NCI-H1436 treated with DMSO at 0.1 percent for 48 hours (cell line): Measurements from ENCODE around the gene PTPN1.
"Not testable (repeated sequence)": the region's sequence is repeated elsewhere in the genome, so short reads cannot be mapped to it uniquely, and the experiment has no call there.

Experiments used
- DNase-seq: peaks from one replicate; lab custom pipeline; 2025; lab: John Stamatoyannopoulos, UW

Gene PTPN1

DNA sequence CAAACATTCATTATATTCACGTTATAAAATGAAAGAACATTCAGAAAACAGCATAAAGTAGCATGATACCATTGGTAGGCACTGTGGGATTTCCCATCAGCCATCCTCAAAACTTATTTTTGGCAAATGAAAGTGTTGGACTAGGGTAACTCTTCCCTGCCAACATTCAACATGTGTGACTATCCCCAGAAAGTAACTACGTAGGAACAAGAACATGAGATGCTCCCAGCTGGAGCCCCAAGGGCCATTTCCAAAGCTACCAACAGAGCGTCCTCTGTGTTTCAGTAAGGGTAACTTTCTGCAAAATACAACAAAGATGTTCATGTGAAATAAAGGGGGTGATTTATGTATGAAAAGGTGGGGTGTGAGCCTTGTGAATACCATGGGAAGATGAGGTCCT, 28.4 kb upstream of the PTPN1 start:
- no peak for DNase-seq

DNA sequence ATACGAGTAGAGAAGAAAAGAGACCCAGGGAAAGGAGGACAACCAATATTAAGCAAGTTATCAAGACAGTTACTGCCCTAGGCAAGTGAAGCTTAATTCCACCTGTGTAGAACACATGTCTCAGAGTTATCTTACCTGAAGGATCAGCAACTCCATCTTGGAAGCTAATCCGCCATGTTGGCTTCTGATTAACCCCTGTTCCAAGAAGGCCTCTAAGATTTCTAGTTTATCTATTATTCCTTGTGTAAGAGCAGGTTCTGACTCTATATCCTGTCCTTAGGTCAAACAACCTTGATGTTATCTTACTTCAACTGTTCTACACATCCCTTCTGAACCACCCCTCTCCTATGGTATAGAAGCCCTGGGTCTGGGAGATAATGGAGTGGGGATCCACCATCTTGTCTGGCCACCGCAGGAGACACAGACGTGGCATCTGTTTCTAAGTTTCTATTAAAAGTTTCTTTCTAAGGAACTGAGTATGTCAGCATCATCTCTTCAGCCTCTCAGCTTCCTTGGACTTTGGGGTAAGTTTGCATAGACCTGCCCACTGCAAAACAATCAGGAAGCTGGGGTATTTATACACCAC, 27.7 kb upstream of the PTPN1 start:
- DNase-seq, result no peak

- DNase-seq, result no peak
Measured at GRCh38 chr20:50484271-50484976, 25.8 kb upstream of the PTPN1 start.

GRCh38 chr20:50487397-50487796, 22.8 kb upstream of the PTPN1 start:
- DNase-seq, result no peak

- DNase-seq, result no peak
Measured at GRCh38 chr20:50488236-50488806, 21.9 kb upstream of the PTPN1 start.

DNA sequence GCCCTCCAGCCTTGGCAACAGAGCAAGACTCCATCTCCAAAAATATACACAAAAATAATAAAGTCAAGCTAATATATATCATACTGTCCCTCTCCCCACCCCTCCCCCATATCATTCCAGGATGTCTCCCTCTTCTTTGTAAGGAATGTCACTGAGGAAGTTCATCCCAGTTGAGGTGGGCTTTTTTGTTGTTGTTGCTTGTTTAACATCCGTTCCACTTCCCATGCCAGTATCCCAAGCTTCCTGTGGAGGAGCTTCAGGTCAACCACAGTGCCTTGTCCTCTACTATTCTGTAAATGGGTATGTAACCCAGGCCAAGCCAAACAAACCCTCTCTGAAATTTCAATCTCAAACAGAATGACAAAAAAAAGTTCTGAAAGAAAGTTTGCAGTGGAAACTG, 19.0 kb upstream of the PTPN1 start:
- no peak for DNase-seq

DNA sequence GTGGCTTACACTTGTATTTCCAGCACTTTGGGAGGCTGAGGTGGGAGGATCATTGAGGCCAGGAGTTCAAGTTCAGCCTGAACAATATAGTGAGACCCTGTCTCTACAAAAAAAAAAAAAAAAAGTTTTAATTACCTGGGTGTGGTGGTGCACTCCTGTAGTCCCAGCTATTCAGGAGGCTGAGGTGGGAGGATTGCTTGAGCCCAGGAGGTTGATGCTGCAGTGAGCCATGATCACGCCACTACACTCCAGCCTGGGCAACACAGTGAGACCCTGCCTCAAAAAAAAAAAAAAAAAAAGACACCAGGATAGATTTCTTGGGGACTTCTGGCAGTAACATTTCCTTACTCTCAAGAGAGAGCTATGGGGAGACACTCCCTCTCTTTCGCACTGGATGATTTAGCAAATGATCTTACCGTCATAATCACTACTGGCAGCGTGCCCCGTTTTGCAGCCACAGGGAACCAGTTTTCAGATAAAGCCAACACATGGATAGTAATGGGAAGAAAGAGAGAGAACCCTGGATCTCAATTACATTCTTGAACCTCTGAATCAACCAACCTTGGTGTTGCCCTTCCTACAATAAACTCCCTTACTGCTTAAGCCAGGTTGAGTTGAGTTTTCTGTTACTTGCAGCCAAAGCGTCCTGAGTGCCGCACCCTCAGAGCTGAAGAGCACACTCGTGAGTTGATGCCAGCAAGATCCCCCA, 18.1 kb upstream of the PTPN1 start:
- DNase-seq, result no peak

- no peak for DNase-seq
Measured at GRCh38 chr20:50493881-50494253, 16.3 kb upstream of the PTPN1 start.

- DNase-seq, result no peak
Measured at GRCh38 chr20:50494428-50494827, 15.8 kb upstream of the PTPN1 start.

- DNase-seq, result no peak
Measured at GRCh38 chr20:50496773-50497385, 13.3 kb upstream of the PTPN1 start.

GRCh38 chr20:50498071-50498776, 12.0 kb upstream of the PTPN1 start:
- DNase-seq, result no peak

DNA sequence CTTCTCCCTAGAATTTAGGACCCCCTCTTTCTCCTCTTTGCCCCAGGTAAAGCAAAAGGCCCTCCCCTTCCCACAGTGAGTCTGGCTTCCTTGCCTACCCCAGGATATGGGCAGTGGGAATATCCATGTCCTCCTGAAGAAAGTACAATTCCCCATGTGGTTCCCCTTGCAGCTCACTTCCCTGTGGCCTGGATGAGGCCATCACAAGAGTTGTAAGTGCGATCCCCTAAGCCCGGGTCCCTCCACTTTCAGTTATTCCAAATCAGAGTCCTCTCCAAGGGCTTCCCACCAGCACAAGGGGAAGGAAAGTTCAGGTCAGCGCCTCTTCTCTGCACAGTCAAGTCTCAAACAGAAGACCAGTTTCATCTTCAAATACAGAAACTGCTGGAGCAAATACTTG, 10.2 kb upstream of the PTPN1 start:
- no peak for DNase-seq

- no peak for DNase-seq
Measured at GRCh38 chr20:50501972-50502745, 8.0 kb upstream of the PTPN1 start.

GRCh38 chr20:50504231-50504823, 5.9 kb upstream of the PTPN1 start:
- no peak for DNase-seq

DNA sequence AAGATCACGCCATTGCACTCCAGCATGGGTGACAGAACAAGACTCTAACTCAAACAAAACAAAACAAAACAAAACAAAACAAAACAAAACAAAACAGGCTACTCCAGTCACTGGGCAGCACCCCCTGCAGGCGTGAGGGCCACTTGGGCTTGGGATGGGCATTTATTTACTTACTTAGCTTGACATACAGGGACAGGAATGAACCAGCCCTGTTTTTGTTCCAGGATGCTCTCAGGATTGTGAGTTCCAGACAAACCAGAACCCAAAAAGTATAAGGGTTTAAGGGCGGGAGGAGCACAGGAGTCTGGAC, 4.0 kb upstream of the PTPN1 start:
- DNase-seq, result no peak

DNA sequence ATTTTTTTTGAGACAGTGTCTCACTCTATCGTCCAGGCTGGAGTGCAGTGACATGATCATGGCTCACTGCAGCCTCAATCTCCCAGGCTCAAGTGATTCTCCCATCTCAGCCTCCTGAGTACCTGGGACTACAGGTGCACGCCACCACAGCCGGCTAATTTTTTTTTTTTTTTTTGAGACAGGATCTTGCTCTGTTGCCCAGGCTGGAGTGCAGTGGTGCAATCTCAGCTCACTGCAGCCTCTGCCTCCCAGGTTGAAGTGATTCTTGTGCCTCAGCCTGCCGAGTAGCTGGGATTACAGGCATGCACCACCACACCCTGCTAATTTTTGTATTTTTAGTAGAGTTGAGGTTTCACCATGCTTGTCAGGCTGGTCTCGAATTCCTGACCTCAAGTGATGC, 2.4 kb upstream of the PTPN1 start:
- not testable (repeated sequence) for DNase-seq

GRCh38 chr20:50508171-50508755, 1.9 kb upstream of the PTPN1 start:
- DNase-seq, result no peak

- DNase-seq, result no peak
Measured at GRCh38 chr20:50510706-50511542, 741 bp downstream of the PTPN1 start.

DNA sequence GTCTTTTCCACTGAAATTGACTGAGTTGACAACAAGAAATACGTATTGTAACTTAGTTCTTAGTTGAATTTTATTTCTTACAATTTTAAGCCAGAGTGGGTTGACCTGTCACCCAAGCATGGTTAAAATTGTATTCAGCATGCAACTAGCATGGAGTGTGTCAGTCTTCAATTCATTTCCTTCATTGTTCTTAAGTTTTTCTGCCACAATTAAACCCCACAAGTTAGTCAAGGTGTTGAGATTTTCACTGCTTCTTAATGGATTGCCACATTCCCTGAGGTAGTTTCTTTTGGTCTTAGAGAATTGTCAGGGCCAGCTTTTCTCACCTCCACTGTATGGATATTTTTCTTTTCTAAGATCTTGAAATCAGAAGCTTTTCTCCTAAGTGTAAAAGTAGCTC, 2.1 kb downstream of the PTPN1 start:
- DNase-seq, result no peak
